Glomerular endothelial cell (primary cell): ENCODE results near the gene LHX8. TPM values are rescaled to one million over a fixed set of nuclear protein-coding genes. Genes with fewer than 3 reads are reported as not detected.
"Not testable (repeated sequence)": the region's sequence is repeated elsewhere in the genome, so short reads cannot be mapped to it uniquely, and the experiment has no call there.

Source experiments
- DNase-seq: peaks from one replicate; pipeline ENCODE4 v3.0.0-alpha.2; 2011; ENCODE audit warnings: low read depth, low spot score; ENCODE audit errors: extremely low read depth
- total RNA-seq: library from RNA; depleted of rRNA; stranded (reverse); fragments of >200 nt; gene quantifications from 2 replicates; pipeline ENCODE4 v1.2.3, GENCODE V29; 2015

The LHX8 gene
- total RNA-seq, result not detected in 2 replicates

GRCh38 chr1:75133750-75134646, at the start of gene LHX8:
Gene LHX8 (plus strand): TSS chr1:75134388. CDS start chr1:75136615, 2,227 bp downstream.
- no peak for DNase-seq

DNA sequence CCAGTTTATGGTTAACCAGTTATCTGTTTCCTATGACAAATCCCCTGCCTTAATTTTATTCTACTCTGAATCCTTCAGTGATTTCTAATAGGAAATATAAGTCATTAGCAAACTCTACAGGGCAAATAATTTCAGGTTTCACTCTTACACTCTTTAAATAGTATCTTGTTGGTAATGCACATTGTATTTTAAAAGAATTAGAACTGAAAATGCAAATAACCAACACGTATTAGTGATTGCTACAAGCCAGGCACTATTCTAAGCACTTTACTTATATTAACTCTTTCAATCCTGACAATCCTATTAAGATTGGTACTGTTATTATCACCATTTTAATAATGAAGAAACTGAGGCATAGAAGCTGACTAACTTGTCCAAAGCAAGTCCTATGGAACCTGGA, 48.3 kb upstream of the LHX8 start:
- no peak for DNase-seq

DNA sequence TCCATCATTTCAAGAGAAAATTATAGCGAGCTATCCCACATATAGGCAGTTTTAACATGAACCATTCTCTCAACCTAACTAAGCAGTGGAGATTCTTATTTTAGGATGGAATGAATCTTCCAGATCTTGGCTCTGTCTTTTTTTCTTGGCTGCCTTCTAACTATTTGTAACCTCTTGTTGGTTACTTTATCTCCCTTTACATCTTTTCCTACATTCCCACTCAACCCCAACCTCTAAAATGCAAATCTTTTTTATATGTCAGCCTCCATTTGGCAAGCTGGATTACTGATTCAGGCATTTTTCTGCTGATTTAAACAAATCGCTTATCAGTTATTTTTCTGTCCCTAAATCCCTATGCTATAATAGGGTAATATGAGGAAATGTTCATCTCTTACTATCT, 46.9 kb upstream of the LHX8 start:
- no peak for DNase-seq

DNA sequence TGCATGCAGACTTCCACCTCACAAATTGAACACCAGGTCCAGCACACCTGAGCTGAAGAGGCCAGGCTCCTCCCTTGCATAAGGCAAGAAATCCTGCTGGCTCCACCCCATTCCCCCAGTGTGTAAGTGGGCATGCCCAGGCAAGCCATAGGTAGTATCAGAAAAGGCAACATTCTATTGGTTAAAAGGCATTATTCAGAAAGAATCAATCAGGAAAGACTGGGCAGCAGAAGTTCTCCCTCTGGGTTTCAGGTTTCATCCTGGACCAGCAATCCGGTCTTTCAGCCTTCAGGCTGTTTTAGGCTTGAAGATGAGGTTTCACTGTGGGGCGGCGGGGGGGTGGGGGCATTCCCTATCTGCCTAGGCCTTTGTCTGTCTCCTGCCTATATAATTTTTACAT, 42.0 kb upstream of the LHX8 start:
- no peak for DNase-seq

- DNase-seq, result no peak
Measured at GRCh38 chr1:75097654-75098053, 36.5 kb upstream of the LHX8 start.

- DNase-seq, result no peak
Measured at GRCh38 chr1:75099581-75099980, 34.6 kb upstream of the LHX8 start.

DNA sequence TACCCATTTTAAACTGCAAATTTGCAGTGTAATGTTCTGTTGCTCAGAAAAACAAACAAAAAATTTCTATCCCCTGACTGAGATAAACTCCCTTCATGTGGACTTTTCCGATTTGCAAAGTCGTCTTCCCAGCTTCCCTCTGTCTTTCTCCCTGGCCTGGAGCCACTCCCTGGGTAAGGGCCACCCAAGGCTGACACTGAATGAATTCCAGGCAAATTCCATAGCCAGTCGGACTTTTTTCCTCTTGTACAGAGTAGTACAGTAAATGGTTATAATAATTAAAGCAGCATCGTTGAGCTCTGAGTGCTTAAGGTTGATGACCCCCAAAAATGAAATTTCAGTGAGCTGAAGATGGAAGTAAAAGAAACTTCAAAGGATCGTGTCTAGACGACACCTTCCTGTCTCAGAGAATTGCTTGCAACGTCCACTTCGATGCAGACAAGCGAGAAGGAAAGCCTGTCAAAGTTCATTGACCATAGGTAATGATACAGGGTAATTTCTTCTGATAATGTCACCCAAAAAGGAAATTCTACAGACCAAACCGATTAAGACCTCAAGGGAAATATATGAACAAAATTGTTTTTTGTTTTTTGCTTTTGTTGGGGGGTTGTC, 33.6 kb upstream of the LHX8 start:
- no peak for DNase-seq

GRCh38 chr1:75112362-75112951, 21.7 kb upstream of the LHX8 start:
- DNase-seq, result not testable (repeated sequence)

- DNase-seq, result no peak
Measured at GRCh38 chr1:75115654-75116053, 18.5 kb upstream of the LHX8 start.

- DNase-seq, result no peak
Measured at GRCh38 chr1:75123756-75124155, 10.4 kb upstream of the LHX8 start.

DNA sequence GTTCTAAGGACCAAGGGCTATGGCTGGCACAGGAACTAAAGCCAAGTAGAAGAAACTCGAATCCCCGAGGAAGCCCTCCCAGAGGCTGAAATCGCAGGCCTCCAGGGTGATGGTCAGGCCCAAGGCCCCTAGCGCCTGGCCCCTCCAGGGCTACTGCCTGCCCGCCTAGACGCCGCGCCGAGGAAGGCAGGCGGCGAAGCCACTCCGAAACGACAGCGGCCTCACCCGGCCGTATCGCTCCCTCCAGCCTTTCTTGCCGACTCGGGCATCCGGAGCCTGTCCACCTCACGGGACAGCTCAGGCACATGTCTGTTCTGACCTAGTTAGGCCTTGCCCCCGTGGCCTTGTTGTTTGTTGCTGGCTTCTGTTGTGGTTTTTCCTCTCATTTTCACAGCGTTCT, 9.7 kb upstream of the LHX8 start:
- no peak for DNase-seq

- no peak for DNase-seq
Measured at GRCh38 chr1:75125161-75125726, 8.9 kb upstream of the LHX8 start.

GRCh38 chr1:75126611-75127101, 7.5 kb upstream of the LHX8 start:
- DNase-seq, result no peak

DNA sequence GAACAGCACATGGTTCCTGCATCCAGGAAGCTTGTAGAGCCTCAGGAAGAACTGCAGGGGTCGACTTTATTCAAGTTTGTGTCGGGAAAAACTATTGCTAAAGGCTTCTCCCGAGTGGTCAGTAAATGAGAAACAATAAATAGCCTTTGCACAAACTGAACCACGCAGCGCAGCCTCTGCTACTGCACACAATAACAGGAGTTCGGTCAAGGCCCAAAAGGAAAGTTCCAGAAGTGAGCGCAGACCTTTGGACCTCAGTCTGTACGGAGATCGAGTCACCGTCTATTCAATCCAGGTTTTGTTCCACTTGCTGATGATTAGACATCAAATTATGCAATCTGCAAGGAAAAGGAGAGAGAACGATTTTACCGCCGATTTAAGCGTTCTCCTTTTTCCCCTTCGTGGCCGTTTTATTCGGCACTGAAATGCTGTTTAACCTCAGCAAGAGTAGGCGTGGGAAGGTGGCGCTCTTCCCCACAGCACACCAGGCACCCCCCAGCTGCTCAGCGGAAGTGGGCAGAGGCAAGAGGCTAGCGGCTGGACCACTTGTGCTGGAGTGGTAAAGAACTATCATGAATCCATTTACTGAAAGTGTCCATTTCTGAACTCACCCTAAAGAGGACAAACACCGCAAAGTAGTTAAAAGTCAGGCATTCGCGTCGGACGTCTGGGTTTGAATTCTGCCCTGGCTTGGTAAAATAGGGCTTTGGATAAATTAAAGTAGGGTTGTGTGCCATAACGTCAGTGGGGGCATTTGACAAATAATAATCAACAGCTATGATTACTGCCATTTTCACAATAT, 6.1 kb upstream of the LHX8 start:
- DNase-seq, result no peak

GRCh38 chr1:75129660-75129982, 4.6 kb upstream of the LHX8 start:
- no peak for DNase-seq

DNA sequence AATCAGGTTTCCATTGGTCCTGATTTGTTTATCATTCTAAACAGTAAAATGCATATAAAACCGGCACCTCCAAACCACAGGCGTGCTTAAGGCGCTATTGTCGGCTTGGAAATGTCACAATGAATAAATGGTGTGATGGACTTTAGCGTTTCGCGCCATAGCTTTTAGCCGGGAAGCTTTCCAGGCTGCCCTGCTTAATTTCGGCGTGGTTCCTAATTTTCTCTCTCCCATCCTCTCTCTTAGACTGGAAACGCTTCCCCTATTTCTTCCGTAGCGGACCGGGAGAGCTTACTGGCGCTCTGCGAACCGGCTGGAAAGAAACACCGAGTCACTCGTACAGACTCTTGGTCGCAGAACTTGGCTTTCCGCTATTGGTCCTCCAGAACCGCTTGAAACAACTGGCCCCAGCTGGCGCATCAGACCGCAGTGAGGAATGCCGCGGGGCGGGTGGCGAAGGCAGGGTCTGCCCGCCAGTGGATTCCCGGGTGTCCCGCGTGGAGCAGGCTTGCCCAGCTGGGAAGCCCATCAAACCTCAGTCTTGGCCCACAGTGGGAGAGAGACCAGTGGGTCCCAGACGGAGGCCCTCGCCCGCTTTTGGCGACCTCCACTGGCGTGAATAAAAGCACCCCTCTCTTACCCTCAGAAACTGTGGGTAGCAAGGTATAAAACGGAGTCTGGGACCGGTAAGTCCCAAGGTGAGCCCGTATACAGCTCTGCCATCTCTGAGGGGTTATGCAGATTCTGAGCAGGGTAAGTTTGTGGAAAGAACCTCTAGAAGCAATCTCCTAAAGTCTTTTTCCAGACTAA, 4.0 kb upstream of the LHX8 start:
- no peak for DNase-seq

DNA sequence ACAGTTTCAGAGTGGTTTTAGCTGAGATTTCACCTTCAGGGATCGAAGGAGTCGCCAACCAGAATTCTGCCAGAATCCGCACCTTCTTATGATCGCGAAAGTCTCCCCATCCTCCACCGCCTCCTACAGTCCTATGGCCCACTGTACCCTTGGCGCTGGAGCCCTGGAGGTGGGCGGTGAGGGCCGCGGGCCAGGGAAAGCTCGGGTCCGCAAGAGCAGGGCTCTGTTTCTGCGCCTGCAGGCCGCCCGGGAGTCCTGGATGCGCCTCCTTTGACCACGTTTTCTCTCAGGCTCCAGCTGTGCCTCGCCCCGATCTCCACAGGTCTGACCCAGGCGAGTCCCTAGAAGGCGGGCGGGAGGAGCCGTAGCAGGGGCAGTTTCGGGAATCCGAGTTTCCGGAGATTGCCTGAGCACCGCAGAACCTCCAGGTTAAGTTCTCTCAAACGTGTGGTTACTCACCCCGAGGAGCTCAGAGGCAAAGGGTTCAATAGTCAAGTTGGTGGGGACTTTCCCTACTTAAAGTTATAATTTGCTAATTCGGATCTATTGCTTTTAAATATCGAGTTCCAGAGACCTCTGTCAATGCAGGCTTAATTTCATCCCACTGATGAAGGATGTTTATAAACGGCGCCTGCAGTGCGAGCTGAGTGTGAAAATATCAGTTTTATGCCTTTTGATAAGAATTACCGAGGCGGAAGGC, 3.2 kb upstream of the LHX8 start:
- no peak for DNase-seq

DNA sequence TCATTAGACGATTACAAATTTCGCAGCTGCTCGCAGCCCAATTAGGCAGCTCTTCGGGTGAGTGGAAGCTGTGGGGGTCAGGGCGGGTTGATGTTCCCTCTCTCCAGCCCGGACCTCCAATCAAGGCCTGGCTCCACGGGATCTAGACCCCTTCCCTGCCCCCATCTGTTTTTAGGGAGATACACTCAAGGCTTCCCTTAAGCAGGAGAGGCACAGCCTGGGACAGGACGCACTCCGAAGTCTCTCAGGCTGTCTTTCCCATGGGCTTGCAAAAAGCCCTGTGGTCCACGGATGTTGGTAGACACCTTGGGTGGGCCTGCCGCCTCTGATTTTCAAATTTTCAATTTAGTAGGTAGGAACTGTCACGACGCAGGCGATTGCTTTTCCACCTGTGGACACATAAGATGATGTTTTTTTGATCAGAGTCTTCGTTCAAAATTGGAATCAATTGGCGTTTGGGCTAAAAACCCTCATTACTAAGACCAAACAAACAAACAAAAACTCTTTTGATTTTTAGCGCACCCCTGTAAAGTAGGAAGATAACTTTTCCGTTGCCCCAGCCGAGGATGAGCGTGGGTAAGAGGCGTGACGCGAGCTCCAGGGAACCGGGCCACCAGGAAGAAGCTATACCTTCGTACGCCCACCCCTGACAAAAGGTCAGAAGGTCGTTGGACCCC, 2.5 kb upstream of the LHX8 start:
- no peak for DNase-seq
